Mesendoderm (in vitro differentiated cells): ENCODE results near the gene MOV10.
A peak's percentile ranks its signal among the peaks of the same experiment; 100 is the strongest.

ENCODE experiments used
- DNase-seq: peaks from one replicate; pipeline ENCODE4 v3.0.0; 2013
- H2AK5ac ChIP-seq: 2 replicates; pipeline ENCODE4 v1.6.1; 2013; ENCODE audit warnings: low read length, inconsistent platforms
- H2BK120ac ChIP-seq: 2 replicates; pipeline ENCODE4 v1.6.1; 2013; ENCODE audit warnings: low read depth, mild to moderate bottlenecking, low read length, moderate library complexity, mixed read lengths
- H2BK15ac ChIP-seq: replicated peaks from 2 replicates; pipeline ENCODE4 v1.6.1; 2013; ENCODE audit warnings: low read depth, mild to moderate bottlenecking, moderate library complexity
- H2BK5ac ChIP-seq: 2 replicates; pipeline ENCODE4 v1.6.1; 2013; ENCODE audit warnings: low read length, inconsistent platforms
- H3K18ac ChIP-seq: 2 replicates; pipeline ENCODE4 v1.6.1; 2013; ENCODE audit warnings: mild to moderate bottlenecking, low read length, mixed read lengths
- H3K23ac ChIP-seq: one replicate; pipeline ENCODE4 v1.6.1; 2013; ENCODE audit warnings: low read length
- H3K27ac ChIP-seq: 2 replicates; pipeline ENCODE4 v1.5.1; 2013; ENCODE audit warnings: low read depth, mild to moderate bottlenecking, inconsistent platforms, low read length, moderate library complexity
- H3K27me3 ChIP-seq: 2 replicates; pipeline ENCODE4 v1.6.1; 2013; ENCODE audit warnings: low read length, control low read depth, mild to moderate bottlenecking, inconsistent platforms; ENCODE audit not compliant: insufficient read depth, poor library complexity
- H3K36me3 ChIP-seq: 2 replicates; pipeline ENCODE4 v1.6.1; 2013; ENCODE audit warnings: low read length, inconsistent platforms; ENCODE audit not compliant: control insufficient read depth, insufficient read depth
- H3K4ac ChIP-seq: one replicate; pipeline ENCODE4 v1.6.1; 2013; ENCODE audit warnings: low read depth, mild to moderate bottlenecking, low read length, moderate library complexity
- H3K4me1 ChIP-seq: 2 replicates; pipeline ENCODE4 v1.6.1; 2013; ENCODE audit warnings: low read depth, low read length, inconsistent platforms; ENCODE audit not compliant: control insufficient read depth
- H3K4me2 ChIP-seq: 2 replicates; pipeline ENCODE4 v1.6.1; 2013; ENCODE audit warnings: low read length
- H3K4me3 ChIP-seq: 2 replicates; pipeline ENCODE4 v1.5.1; 2013; ENCODE audit warnings: mild to moderate bottlenecking, low read length
- H3K56ac ChIP-seq: one replicate; pipeline ENCODE4 v1.6.1; 2013; ENCODE audit warnings: low read length
- H3K79me1 ChIP-seq: 2 replicates; pipeline ENCODE4 v1.6.1; 2013; ENCODE audit warnings: low read length, inconsistent platforms
- H3K79me2 ChIP-seq: 2 replicates; pipeline ENCODE4 v1.6.1; 2013; ENCODE audit warnings: mild to moderate bottlenecking, low read length; ENCODE audit not compliant: control insufficient read depth, insufficient read depth
- H3K9ac ChIP-seq: 2 replicates; pipeline ENCODE4 v1.6.1; 2013; ENCODE audit warnings: low read length, inconsistent platforms
- H4K5ac ChIP-seq: one replicate; pipeline ENCODE4 v1.6.1; 2013; ENCODE audit warnings: low read length
- H4K8ac ChIP-seq: one replicate; pipeline ENCODE4 v1.6.1; 2013; ENCODE audit warnings: low read depth, mild to moderate bottlenecking, control low read depth, low read length, moderate library complexity
- WGBS: extraction: QIAGEN DNeasy Blood & Tissue Kit; methylation state at CpG from one replicate; pipeline ENCODE4 v1.1.7; 2013; ENCODE audit warnings: low lambda C conversion rate, missing lambda C conversion rate; ENCODE audit not compliant: insufficient coverage; ENCODE audit errors: extremely low coverage; 5-methylcytosine and 5-hydroxymethylcytosine counted together

MOV10 gene

GRCh38 chr1:112675728-112676381 is 1.4 kb downstream of the MOV10 start:
- WGBS: no CpG with 5 or more reads among the region's 7 CpGs
- Histone ChIP-seq H3K79me1 (peaks cover 7% of the 10 kb centered on the region), H3K9ac (peak overlapping the region; percentile 88), H3K4me2 (peak overlapping the region; percentile 49), H3K27me3 (no peaks in the 10 kb centered on the region), H4K5ac (no peak overlapping the region), H3K4me3 (peak overlapping the region; percentile 77), H3K18ac (peak overlapping the region; percentile 85), H3K56ac (peak overlapping the region; percentile 95), H4K8ac (no peak overlapping the region), H3K4ac (no peak overlapping the region), H3K4me1 (peaks cover 5% of the 10 kb centered on the region), H2BK15ac (no peak overlapping the region), H3K79me2 (peaks cover 2% of the 10 kb centered on the region), H3K36me3 (no peaks in the 10 kb centered on the region), H3K23ac (no peak overlapping the region), H2AK5ac (no peak overlapping the region), H2BK5ac (no peak overlapping the region), H3K27ac (no peak overlapping the region), H2BK120ac (no peak overlapping the region)
- no peak for DNase-seq

GRCh38 chr1:112676543-112676942 is 2.1 kb downstream of the MOV10 start:
- H3K79me2 ChIP-seq: peaks cover 2% of the 10 kb centered on the region
- no peak overlapping the region for H3K56ac ChIP-seq
- no peak overlapping the region for H3K4me2 ChIP-seq
- H3K4ac ChIP-seq: no peak overlapping the region
- no peak overlapping the region for H2BK120ac ChIP-seq
- H3K36me3 ChIP-seq: no peaks in the 10 kb centered on the region
- H3K23ac ChIP-seq: no peak overlapping the region
- H3K4me1 ChIP-seq: peaks cover 5% of the 10 kb centered on the region
- no peak overlapping the region for H4K5ac ChIP-seq
- H2BK15ac ChIP-seq: no peak overlapping the region
- H4K8ac ChIP-seq: no peak overlapping the region
- no peak overlapping the region for H3K9ac ChIP-seq
- no peak for DNase-seq
- no peak overlapping the region for H3K27ac ChIP-seq
- no CpG with 5 or more reads among the region's 3 CpGs for WGBS
- peaks cover 7% of the 10 kb centered on the region for H3K79me1 ChIP-seq
- H3K27me3 ChIP-seq: no peaks in the 10 kb centered on the region
- no peak overlapping the region for H2BK5ac ChIP-seq
- no peak overlapping the region for H2AK5ac ChIP-seq
- no peak overlapping the region for H3K18ac ChIP-seq
- H3K4me3 ChIP-seq: no peak overlapping the region

- Histone ChIP-seq H2BK5ac (no peak overlapping the region), H3K27me3 (no peaks in the 10 kb centered on the region), H3K56ac (no peak overlapping the region), H2BK15ac (no peak overlapping the region), H4K8ac (no peak overlapping the region), H2AK5ac (no peak overlapping the region), H2BK120ac (no peak overlapping the region), H3K4ac (no peak overlapping the region), H3K79me2 (peaks cover 2% of the 10 kb centered on the region), H3K79me1 (peaks cover 7% of the 10 kb centered on the region), H3K4me2 (no peak overlapping the region), H3K4me1 (peaks cover 5% of the 10 kb centered on the region), H4K5ac (no peak overlapping the region), H3K9ac (no peak overlapping the region), H3K23ac (peak overlapping the region; percentile 48), H3K18ac (no peak overlapping the region), H3K4me3 (no peak overlapping the region), H3K27ac (no peak overlapping the region), H3K36me3 (no peaks in the 10 kb centered on the region)
- DNase-seq: no peak
- no CpG with 5 or more reads among the region's 4 CpGs for WGBS
These were observed 3.0 kb downstream of the MOV10 start for GRCh38 chr1:112677501-112677900.

GRCh38 chr1:112678605-112679004 is 4.1 kb downstream of the MOV10 start:
- H3K9ac ChIP-seq: no peak overlapping the region
- no peak overlapping the region for H3K4me2 ChIP-seq
- H2BK5ac ChIP-seq: no peak overlapping the region
- no peak overlapping the region for H3K4me3 ChIP-seq
- no peak overlapping the region for H2BK120ac ChIP-seq
- DNase-seq: no peak
- no peak overlapping the region for H3K56ac ChIP-seq
- no peak overlapping the region for H2AK5ac ChIP-seq
- H3K79me1 ChIP-seq: peaks cover 7% of the 10 kb centered on the region
- no peaks in the 10 kb centered on the region for H3K27me3 ChIP-seq
- H3K4ac ChIP-seq: no peak overlapping the region
- H4K5ac ChIP-seq: no peak overlapping the region
- H3K27ac ChIP-seq: no peak overlapping the region
- H3K79me2 ChIP-seq: peaks cover 2% of the 10 kb centered on the region
- H4K8ac ChIP-seq: no peak overlapping the region
- no peaks in the 10 kb centered on the region for H3K36me3 ChIP-seq
- H3K4me1 ChIP-seq: peaks cover 2% of the 10 kb centered on the region
- H2BK15ac ChIP-seq: no peak overlapping the region
- H3K18ac ChIP-seq: no peak overlapping the region
- no peak overlapping the region for H3K23ac ChIP-seq
- no CpG with 5 or more reads among the region's 3 CpGs for WGBS

- Histone ChIP-seq H3K36me3 (peaks cover 2% of the 10 kb centered on the region), H4K5ac (no peak overlapping the region), H3K4me2 (no peak overlapping the region), H4K8ac (no peak overlapping the region), H3K4me3 (no peak overlapping the region), H3K79me1 (peaks cover 6% of the 10 kb centered on the region), H3K18ac (no peak overlapping the region), H2BK15ac (no peak overlapping the region), H2BK5ac (no peak overlapping the region), H3K4ac (no peak overlapping the region), H2AK5ac (no peak overlapping the region), H3K9ac (no peak overlapping the region), H3K27ac (no peak overlapping the region), H3K4me1 (peaks cover 3% of the 10 kb centered on the region), H3K23ac (no peak overlapping the region), H2BK120ac (no peak overlapping the region), H3K56ac (no peak overlapping the region), H3K79me2 (no peaks in the 10 kb centered on the region), H3K27me3 (no peaks in the 10 kb centered on the region)
- no peak for DNase-seq
- no CpG with 5 or more reads among the region's 5 CpGs for WGBS
These were observed 11.5 kb downstream of the MOV10 start for GRCh38 chr1:112685913-112686312.

GRCh38 chr1:112686417-112686816 is 12.0 kb downstream of the MOV10 start:
- no CpG with 5 or more reads among the region's 3 CpGs for WGBS
- Histone ChIP-seq H3K4me2 (no peak overlapping the region), H2BK15ac (no peak overlapping the region), H3K23ac (peak overlapping the region; percentile 17), H4K5ac (no peak overlapping the region), H3K4me1 (peaks cover 3% of the 10 kb centered on the region), H3K9ac (no peak overlapping the region), H3K27me3 (no peaks in the 10 kb centered on the region), H3K18ac (no peak overlapping the region), H2AK5ac (no peak overlapping the region), H3K36me3 (peaks cover 3% of the 10 kb centered on the region), H3K79me2 (no peaks in the 10 kb centered on the region), H2BK120ac (no peak overlapping the region), H3K4ac (no peak overlapping the region), H3K4me3 (no peak overlapping the region), H3K27ac (no peak overlapping the region), H2BK5ac (no peak overlapping the region), H3K56ac (no peak overlapping the region), H4K8ac (no peak overlapping the region), H3K79me1 (peaks cover 6% of the 10 kb centered on the region)
- no peak for DNase-seq
